DMS153 treated with DMSO at 0.1 percent for 48 hours (cell line): Measurements from ENCODE around the gene CCDC167.
"Not testable (repeated sequence)": the region's sequence is repeated elsewhere in the genome, so short reads cannot be mapped to it uniquely, and the experiment has no call there.

ENCODE experiments used
- DNase-seq: peaks from one replicate; lab custom pipeline; 2025; ENCODE audit not compliant: unreplicated experiment; lab: John Stamatoyannopoulos, UW

Gene CCDC167

GRCh38 chr6:37477656-37478435 lies 21.8 kb downstream of the CCDC167 start:
- no peak for DNase-seq

- DNase-seq, result no peak
Observed at GRCh38 chr6:37477191-37477590, 22.5 kb downstream of the CCDC167 start.

GRCh38 chr6:37474316-37474715 lies 25.4 kb downstream of the CCDC167 start:
- DNase-seq, result no peak

GRCh38 chr6:37473364-37474095 lies 26.2 kb downstream of the CCDC167 start:
- DNase-seq, result no peak

- no peak for DNase-seq
Observed at GRCh38 chr6:37467718-37468117, 32.0 kb downstream of the CCDC167 start.

GRCh38 chr6:37463110-37463509 lies 36.6 kb downstream of the CCDC167 start:
- DNase-seq, result no peak

GRCh38 chr6:37460805-37461204 lies 38.9 kb downstream of the CCDC167 start:
- no peak for DNase-seq

- DNase-seq, result no peak
Observed at GRCh38 chr6:37459981-37460800, 39.5 kb downstream of the CCDC167 start.

- DNase-seq, result no peak
Observed at GRCh38 chr6:37456816-37457560, 42.7 kb downstream of the CCDC167 start.

GRCh38 chr6:37456126-37456525 lies 43.6 kb downstream of the CCDC167 start:
- DNase-seq, result no peak

- DNase-seq, result no peak
Observed at GRCh38 chr6:37454420-37455140, 45.1 kb downstream of the CCDC167 start.

- no peak for DNase-seq
Observed at GRCh38 chr6:37452522-37452921, 47.2 kb downstream of the CCDC167 start.

- no peak for DNase-seq
Observed at GRCh38 chr6:37451441-37452193, 48.1 kb downstream of the CCDC167 start.

GRCh38 chr6:37449984-37450383 lies 49.7 kb downstream of the CCDC167 start:
- no peak for DNase-seq

- not testable (repeated sequence) for DNase-seq
Observed at GRCh38 chr6:37443216-37443542, 56.5 kb downstream of the CCDC167 start.

- no peak for DNase-seq
Observed at GRCh38 chr6:37442416-37443215, 57.1 kb downstream of the CCDC167 start.

GRCh38 chr6:37441651-37442050 lies 58.0 kb downstream of the CCDC167 start:
- DNase-seq, result no peak

- no peak for DNase-seq
Observed at GRCh38 chr6:37438930-37439329, 60.8 kb downstream of the CCDC167 start.

- DNase-seq, result no peak
Observed at GRCh38 chr6:37435816-37436215, 63.9 kb downstream of the CCDC167 start.
